Kidney (tissue), 14 donors: ENCODE results near the gene SEC11A. TPM values are rescaled to one million over a fixed set of nuclear protein-coding genes. Genes with fewer than 3 reads are reported as not detected.

Source experiments
- DNase-seq, 5 donors: peaks; one replicate each; pipeline ENCODE4 v3.0.0-alpha.2; 2013 to 2020
- FAIRE-seq: peaks from 2 replicates; lab custom pipeline; 2012; peaks lifted over from hg19 to GRCh38; lab: Jason Lieb, UNC
- H3K27ac ChIP-seq, 2 donors: one replicate each; pipeline ENCODE4 v1.7.0; 2013; ENCODE audit warnings: low read depth in 2 of 2, low read length in 2 of 2, inconsistent platforms in 1 of 2
- H3K27me3 ChIP-seq: one replicate; pipeline ENCODE4 v1.7.1; 2013; ENCODE audit warnings: low read length, inconsistent platforms; ENCODE audit not compliant: control insufficient read depth, insufficient read depth
- H3K36me3 ChIP-seq, 3 donors: one replicate each; pipeline versions ENCODE4 v1.7.0 to v1.7.1; 2013; ENCODE audit warnings: low read length in 3 of 3, control low read depth in 1 of 3, inconsistent platforms in 1 of 3; ENCODE audit not compliant: insufficient read depth in 3 of 3, control insufficient read depth in 2 of 3
- H3K4me1 ChIP-seq, 3 donors: one replicate each; pipeline versions ENCODE4 v1.7.0 to v1.7.1; 2013; ENCODE audit warnings: low read length in 3 of 3, inconsistent platforms in 1 of 3, low read depth in 1 of 3; ENCODE audit not compliant: control insufficient read depth in 2 of 3, insufficient read depth in 2 of 3
- H3K4me3 ChIP-seq, 3 donors: one replicate each; pipeline versions ENCODE4 v1.7.0 to v1.8.1; 2013; ENCODE audit warnings: low read length in 3 of 3, control low read depth in 1 of 3, inconsistent platforms in 1 of 3
- H3K9ac ChIP-seq, 3 donors: one replicate each; pipeline versions ENCODE4 v1.7.0 to v1.7.1; 2013; ENCODE audit warnings: low read length in 3 of 3, control low read depth in 1 of 3, inconsistent platforms in 1 of 3
- H3K9me3 ChIP-seq, 3 donors: one replicate each; pipeline versions ENCODE4 v1.7.0 to v1.7.1; 2013; ENCODE audit warnings: low read length in 3 of 3, control low read depth in 1 of 3, inconsistent platforms in 1 of 3; ENCODE audit not compliant: control insufficient read depth in 2 of 3, insufficient read depth in 1 of 3
- CTCF ChIP-seq: IDR thresholded peaks from 3 replicates; pipeline ENCODE4 v1.5.1; 2012; ENCODE audit warnings: mild to moderate bottlenecking, moderate library complexity, borderline replicate concordance; ENCODE audit not compliant: insufficient read depth; ENCODE audit errors: extremely low read depth
- intact Hi-C: fragments of 100-400 bp; cut with DNase I; formaldehyde crosslinking; loops from one replicate; pipeline ENCODE4 v1.11.1; 2022
- polyA plus RNA-seq: library from polyadenylated mRNA; stranded (reverse); fragments of 350-450 nt; fragmentation: Illumina TruSeq; extraction: RNeasy Lipid Tissue Mini Kit (QIAGEN cat#74804); gene quantifications from one replicate; pipeline ENCODE4 v1.2.3, GENCODE V29; 2014; ENCODE audit warnings: low read depth, low replicate concordance; ENCODE audit not compliant: insufficient read depth
- total RNA-seq: library from RNA; stranded (reverse); fragmentation: NEBNext Ultra II Directional; extraction: Animal tissue kit (Norgen Biotek cat#: 25700); gene quantifications from one replicate; pipeline ENCODE4 v1.2.1, GENCODE V29; 2021
- donor health status: control.
- donor health status: control.
- donor health status: control.
- donor health status: control.
- donor health status: control.
- donor health status: DM: yes; HTN: yes; CAD: no.
- donor health status: Normal renal cell carcinoma (clear cell type).

Gene SEC11A
- total and polyA plus RNA-seq, 2 donors from 2014 or later: 147 to 161 TPM

DNA sequence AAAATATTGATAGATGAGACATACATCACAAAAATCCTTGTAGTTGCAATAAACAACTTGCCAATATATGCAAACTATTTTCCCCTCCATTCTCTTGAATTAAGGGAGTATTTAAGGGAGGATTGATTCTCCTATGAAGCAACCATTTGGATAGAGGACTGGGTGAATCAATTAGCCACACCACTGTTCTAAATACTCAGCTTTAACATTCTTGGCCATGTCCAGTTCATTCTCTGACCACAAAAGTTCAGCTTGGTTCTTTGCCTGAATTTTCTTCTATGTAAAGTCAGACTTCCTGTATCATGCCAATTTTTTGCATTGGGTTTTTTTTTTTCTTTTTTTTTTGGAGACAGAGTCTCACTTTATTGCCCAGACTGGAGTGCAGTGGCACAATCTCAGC lies 15.8 kb upstream of the SEC11A start:
- Histone ChIP-seq H3K27ac (no peak overlapping the region), H3K4me1 (peaks cover 0 to 17% (median 5%) of the 10 kb centered on the region in 3 donors), H3K4me3 (no peak overlapping the region), H3K9ac (no peak overlapping the region), H3K27me3 (no peaks in the 10 kb centered on the region), H3K9me3 (no peaks in the 10 kb centered on the region), H3K36me3 (no peaks in the 10 kb centered on the region)
- DNase-seq (no peak), FAIRE-seq (no peak)
- TF ChIP-seq CTCF: no peak
- intact Hi-C loops: no loop called here

DNA sequence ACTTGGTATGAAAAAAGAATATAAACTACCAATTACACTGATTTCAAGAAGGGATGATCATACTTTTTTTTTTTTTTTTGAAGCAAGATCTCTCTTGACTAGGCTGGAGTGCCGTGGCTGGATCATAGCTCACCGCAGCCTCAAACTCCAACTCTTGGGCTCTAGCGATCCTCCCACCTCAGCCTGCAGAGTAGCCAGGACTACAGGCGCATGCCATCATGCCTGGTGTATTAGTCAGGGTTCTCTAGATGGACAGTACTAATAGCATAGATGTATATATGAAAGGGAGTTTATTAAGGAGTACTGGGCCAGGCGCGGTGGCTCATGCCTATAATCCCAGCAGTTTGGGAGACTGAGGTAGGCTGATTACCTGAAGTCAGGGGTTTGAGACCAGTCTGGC lies 11.5 kb upstream of the SEC11A start:
- Histone ChIP-seq H3K27me3 (no peaks in the 10 kb centered on the region), H3K9ac (no peak overlapping the region), H3K4me1 (no peaks in the 10 kb centered on the region), H3K27ac (no peak overlapping the region), H3K9me3 (no peaks in the 10 kb centered on the region), H3K36me3 (no peaks in the 10 kb centered on the region), H3K4me3 (no peak overlapping the region)
- no peak for FAIRE-seq
- DNase-seq: no peak
- TF ChIP-seq CTCF: no peak
- intact Hi-C loops: no loop called here

DNA sequence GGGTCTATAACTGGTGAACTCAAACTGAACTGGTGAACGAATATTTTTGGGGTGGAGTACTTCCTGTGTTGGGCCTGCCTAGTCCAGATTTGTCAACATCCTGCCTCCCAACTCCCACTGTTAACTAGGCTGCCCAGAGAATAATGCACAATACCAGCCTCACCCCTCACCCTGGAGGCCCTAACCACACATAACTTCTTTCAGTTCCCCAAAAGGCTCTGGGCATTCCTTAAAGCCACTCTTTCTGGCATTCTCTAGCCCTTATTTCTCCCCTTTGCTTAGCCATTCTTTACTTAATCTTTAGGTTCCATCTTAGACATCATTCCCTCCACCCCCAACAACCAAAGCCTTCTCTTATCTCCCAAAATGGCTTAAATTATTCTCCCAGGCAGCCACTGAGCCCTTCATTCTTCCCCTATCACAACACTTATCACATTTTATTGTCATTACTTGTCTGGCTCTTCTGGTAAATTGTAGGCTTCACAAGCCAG lies 9.1 kb upstream of the SEC11A start:
- Histone ChIP-seq H3K4me3 (no peak overlapping the region), H3K27ac (peak overlapping the region in 1 of 2 donors; percentile 65), H3K36me3 (no peaks in the 10 kb centered on the region), H3K4me1 (no peaks in the 10 kb centered on the region), H3K27me3 (no peaks in the 10 kb centered on the region), H3K9ac (no peak overlapping the region), H3K9me3 (no peaks in the 10 kb centered on the region)
- intact Hi-C loops: no loop called here
- no peak for FAIRE-seq
- peak in 1 of 5 donors; percentile 44 for DNase-seq
- TF ChIP-seq CTCF: no peak

GRCh38 chr15:84722628-84723027 lies 6.7 kb upstream of the SEC11A start:
- no peaks in the 10 kb centered on the region for H3K36me3 ChIP-seq
- H3K27ac ChIP-seq: no peak overlapping the region
- intact Hi-C loops: no loop called here
- H3K4me1 ChIP-seq: no peaks in the 10 kb centered on the region
- H3K9ac ChIP-seq: no peak overlapping the region
- DNase-seq (no peak), FAIRE-seq (no peak)
- no peak for TF ChIP-seq CTCF
- H3K4me3 ChIP-seq: no peak overlapping the region
- no peaks in the 10 kb centered on the region for H3K27me3 ChIP-seq
- no peaks in the 10 kb centered on the region for H3K9me3 ChIP-seq
